Fibroblast of mammary gland (primary cell): Measurements from ENCODE around the gene TREM1.

Source experiments
- DNase-seq: peaks from one replicate; pipeline ENCODE4 v3.0.0-alpha.2; 2010; ENCODE audit warnings: low read depth
- H3K4me3 ChIP-seq: 2 replicates; pipeline ENCODE4 v1.5.1; 2011; ENCODE audit warnings: low read depth, mild to moderate bottlenecking, low read length, moderate library complexity; ENCODE audit not compliant: control insufficient read depth
- CTCF ChIP-seq: conservative IDR thresholded peaks from 2 replicates; pipeline ENCODE4 v1.5.1; 2011; ENCODE audit warnings: low read depth, low read length, inconsistent platforms; ENCODE audit not compliant: control insufficient read depth, insufficient read depth

TREM1 gene

GRCh38 chr6:41226752-41227151 lies 59.7 kb downstream of the TREM1 start:
- TF ChIP-seq CTCF = no peak
- H3K4me3 ChIP-seq = no peak overlapping the region
- no peak for DNase-seq

- no peak for TF ChIP-seq CTCF
- no peak overlapping the region for H3K4me3 ChIP-seq
- DNase-seq = no peak
These were observed 61.7 kb downstream of the TREM1 start for GRCh38 chr6:41224800-41225199.
